ENCODE data around the gene DOCK2.

The DOCK2 gene

DNA sequence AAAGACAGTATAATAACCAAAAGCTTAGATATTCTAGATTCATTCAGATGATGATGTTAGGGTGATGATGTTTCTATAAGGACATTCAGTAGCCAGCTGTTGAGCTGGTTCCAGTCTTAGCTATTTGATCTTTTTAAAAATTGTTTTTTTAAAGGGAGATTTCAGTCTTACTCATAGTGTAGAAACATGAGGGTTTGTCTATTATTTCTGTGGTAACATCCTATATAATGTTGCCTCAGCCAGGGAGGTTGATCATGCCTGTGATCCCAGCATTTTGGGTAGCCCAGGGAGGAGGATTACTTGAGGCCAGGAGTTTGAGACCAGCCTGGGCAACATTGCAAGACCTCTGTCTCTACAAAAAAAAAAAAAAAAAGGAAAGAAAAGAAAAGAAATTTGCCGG lies 167.8 kb downstream of the DOCK2 start:
- Histone ChIP-seq H3K4me1 (ENCODE audit: insufficient read depth, low read length) (no peaks in the 10 kb centered on the region), H4K20me1 (ENCODE audit: insufficient read depth, low read length) (0 out of 2 replicates have a peak, but pooled peaks cover 5% of the 10 kb centered on the region), H3K4me3 (ENCODE audit: low read depth in 1 of 2, low read length in 2 of 2) (no peak overlapping the region)

GRCh38 chr5:169805527-169805934 lies 168.5 kb downstream of the DOCK2 start:
- Histone ChIP-seq H3K9ac (ENCODE audit: low read depth, low read length) (no peak overlapping the region), H3K36me3 (ENCODE audit: insufficient read depth, low read length) (peaks cover 69% of the 10 kb centered on the region), H2AFZ (ENCODE audit: low read depth, low read length) (no peak overlapping the region), H3K4me2 (ENCODE audit: insufficient read depth, low read length) (no peak overlapping the region), H3K9me3 (ENCODE audit: insufficient read depth, low read length, severe bottlenecking) (no peaks in the 10 kb centered on the region), H4K20me1 (ENCODE audit: insufficient read depth, low read length) (0 out of 2 replicates have a peak, but pooled peaks cover 5% of the 10 kb centered on the region), H3K27me3 (ENCODE audit: insufficient read depth, low read length, poor library complexity) (no peaks in the 10 kb centered on the region), H3K4me1 (ENCODE audit: insufficient read depth, low read length) (no peaks in the 10 kb centered on the region), H3K27ac (ENCODE audit: low read length) (no peak overlapping the region), H3K79me2 (ENCODE audit: insufficient read depth, low read length) (peaks cover 5% of the 10 kb centered on the region; the same call in 1 of the 2 replicates), H3K4me3 (ENCODE audit: low read depth in 1 of 2, low read length in 2 of 2) (no peak overlapping the region)
- peak; percentile 9 for DNase-seq
- TF ChIP-seq, protein P1, sequence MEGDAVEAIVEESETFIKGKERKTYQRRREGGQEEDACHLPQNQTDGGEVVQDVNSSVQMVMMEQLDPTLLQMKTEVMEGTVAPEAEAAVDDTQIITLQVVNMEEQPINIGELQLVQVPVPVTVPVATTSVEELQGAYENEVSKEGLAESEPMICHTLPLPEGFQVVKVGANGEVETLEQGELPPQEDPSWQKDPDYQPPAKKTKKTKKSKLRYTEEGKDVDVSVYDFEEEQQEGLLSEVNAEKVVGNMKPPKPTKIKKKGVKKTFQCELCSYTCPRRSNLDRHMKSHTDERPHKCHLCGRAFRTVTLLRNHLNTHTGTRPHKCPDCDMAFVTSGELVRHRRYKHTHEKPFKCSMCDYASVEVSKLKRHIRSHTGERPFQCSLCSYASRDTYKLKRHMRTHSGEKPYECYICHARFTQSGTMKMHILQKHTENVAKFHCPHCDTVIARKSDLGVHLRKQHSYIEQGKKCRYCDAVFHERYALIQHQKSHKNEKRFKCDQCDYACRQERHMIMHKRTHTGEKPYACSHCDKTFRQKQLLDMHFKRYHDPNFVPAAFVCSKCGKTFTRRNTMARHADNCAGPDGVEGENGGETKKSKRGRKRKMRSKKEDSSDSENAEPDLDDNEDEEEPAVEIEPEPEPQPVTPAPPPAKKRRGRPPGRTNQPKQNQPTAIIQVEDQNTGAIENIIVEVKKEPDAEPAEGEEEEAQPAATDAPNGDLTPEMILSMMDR (IDR thresholded peaks at IDR 0.05; ENCODE audit: borderline replicate concordance, extremely low read depth, low read length, poor library complexity, severe bottlenecking) = no peak
- no peak for TF ChIP-seq EZH2 (IDR thresholded peaks at IDR 0.05; ENCODE audit: borderline replicate concordance, low read depth, low read length, severe bottlenecking)
- peak; percentile 56 for ATAC-seq (ENCODE audit: insufficient read depth, low read depth)

More for the DNA sequence above, 167.8 kb downstream of the DOCK2 start:
- Histone ChIP-seq H3K4me2 (ENCODE audit: insufficient read depth, low read length) (no peak overlapping the region), H3K27me3 (ENCODE audit: insufficient read depth, low read length, poor library complexity) (no peaks in the 10 kb centered on the region), H3K79me2 (ENCODE audit: insufficient read depth, low read length) (peaks cover 5% of the 10 kb centered on the region; the same call in 1 of the 2 replicates), H3K9ac (ENCODE audit: low read depth, low read length) (no peak overlapping the region), H2AFZ (ENCODE audit: low read depth, low read length) (no peak overlapping the region), H3K9me3 (ENCODE audit: insufficient read depth, low read length, severe bottlenecking) (no peaks in the 10 kb centered on the region), H3K27ac (ENCODE audit: low read length) (no peak overlapping the region), H3K36me3 (ENCODE audit: insufficient read depth, low read length) (peaks cover 62% of the 10 kb centered on the region)
- ATAC-seq (ENCODE audit: insufficient read depth, low read depth) = no peak
- DNase-seq = no peak
- TF ChIP-seq EZH2 (IDR thresholded peaks at IDR 0.05; ENCODE audit: borderline replicate concordance, low read depth, low read length, severe bottlenecking) = no peak
- TF ChIP-seq, protein P1 (IDR thresholded peaks at IDR 0.05; ENCODE audit: borderline replicate concordance, extremely low read depth, low read length, poor library complexity, severe bottlenecking) = no peak

- Histone ChIP-seq H3K9ac (ENCODE audit: low read depth, low read length) (no peak overlapping the region), H3K4me3 (ENCODE audit: low read depth in 1 of 2, low read length in 2 of 2) (no peak overlapping the region)
- no peak for ATAC-seq (ENCODE audit: insufficient read depth, low read depth)
These were observed 169.0 kb downstream of the DOCK2 start for GRCh38 chr5:169805937-169806700.

More at GRCh38 chr5:169805937-169806700, 169.0 kb downstream of the DOCK2 start:
- peaks cover 5% of the 10 kb centered on the region; the same call in 1 of the 2 replicates for H3K79me2 ChIP-seq (ENCODE audit: insufficient read depth, low read length)
- no peaks in the 10 kb centered on the region for H3K27me3 ChIP-seq (ENCODE audit: insufficient read depth, low read length, poor library complexity)
- H4K20me1 ChIP-seq (ENCODE audit: insufficient read depth, low read length) = 0 out of 2 replicates have a peak, but pooled peaks cover 5% of the 10 kb centered on the region
- no peak overlapping the region for H3K4me2 ChIP-seq (ENCODE audit: insufficient read depth, low read length)
- H3K9me3 ChIP-seq (ENCODE audit: insufficient read depth, low read length, severe bottlenecking) = no peaks in the 10 kb centered on the region
- H2AFZ ChIP-seq (ENCODE audit: low read depth, low read length) = no peak overlapping the region
- no peaks in the 10 kb centered on the region for H3K4me1 ChIP-seq (ENCODE audit: insufficient read depth, low read length)
- no peak for TF ChIP-seq EZH2 (IDR thresholded peaks at IDR 0.05; ENCODE audit: borderline replicate concordance, low read depth, low read length, severe bottlenecking)
- TF ChIP-seq, protein P1 (IDR thresholded peaks at IDR 0.05; ENCODE audit: borderline replicate concordance, extremely low read depth, low read length, poor library complexity, severe bottlenecking) = no peak
- DNase-seq = no peak
- peaks cover 75% of the 10 kb centered on the region for H3K36me3 ChIP-seq (ENCODE audit: insufficient read depth, low read length)
- H3K27ac ChIP-seq (ENCODE audit: low read length) = no peak overlapping the region
